ENCODE measurements around the gene ZPBP2.
"Not testable (repeated sequence)": the region's sequence is repeated elsewhere in the genome, so short reads cannot be mapped to it uniquely, and the experiment has no call there.

Gene ZPBP2, protein sequence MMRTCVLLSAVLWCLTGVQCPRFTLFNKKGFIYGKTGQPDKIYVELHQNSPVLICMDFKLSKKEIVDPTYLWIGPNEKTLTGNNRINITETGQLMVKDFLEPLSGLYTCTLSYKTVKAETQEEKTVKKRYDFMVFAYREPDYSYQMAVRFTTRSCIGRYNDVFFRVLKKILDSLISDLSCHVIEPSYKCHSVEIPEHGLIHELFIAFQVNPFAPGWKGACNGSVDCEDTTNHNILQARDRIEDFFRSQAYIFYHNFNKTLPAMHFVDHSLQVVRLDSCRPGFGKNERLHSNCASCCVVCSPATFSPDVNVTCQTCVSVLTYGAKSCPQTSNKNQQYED

DNA sequence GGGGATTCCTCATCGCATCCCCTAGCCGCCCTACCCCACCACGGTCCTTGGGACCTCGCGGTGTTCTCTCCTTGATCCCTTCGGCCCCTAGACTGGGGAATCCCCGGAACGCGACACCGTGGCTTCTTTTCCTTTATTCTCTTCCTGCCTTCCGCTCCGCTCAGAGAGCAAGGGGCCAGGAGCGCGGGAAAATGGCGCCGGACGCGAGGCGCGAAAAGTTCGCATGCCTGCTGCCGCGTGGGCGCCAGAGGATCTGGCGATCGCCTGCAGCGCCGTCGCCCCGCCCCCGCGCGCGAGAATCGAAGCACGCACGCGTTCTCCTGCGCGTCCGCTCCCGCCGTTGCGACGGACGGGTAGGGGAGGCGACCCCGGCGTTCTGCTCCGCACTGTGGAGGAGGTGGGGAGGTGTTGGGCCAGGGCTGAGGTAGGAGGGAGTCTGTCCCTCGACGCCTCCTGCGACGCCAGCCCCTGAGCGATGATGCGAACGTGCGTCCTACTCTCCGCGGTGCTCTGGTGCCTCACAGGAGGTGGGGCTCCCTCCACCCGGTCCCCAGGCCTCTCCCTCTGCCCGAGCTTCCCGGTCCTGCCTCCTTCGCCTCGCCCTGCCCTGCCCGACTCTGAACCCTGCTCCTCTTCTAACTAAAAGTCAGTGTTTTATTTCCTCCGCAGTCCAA is at the start of gene ZPBP2:
Gene ZPBP2 (plus strand): TSS at position 323 of the 674 bp plus-strand sequence. CDS start 153 bp downstream, at position 476.
- no peak for FAIRE-seq

DNA sequence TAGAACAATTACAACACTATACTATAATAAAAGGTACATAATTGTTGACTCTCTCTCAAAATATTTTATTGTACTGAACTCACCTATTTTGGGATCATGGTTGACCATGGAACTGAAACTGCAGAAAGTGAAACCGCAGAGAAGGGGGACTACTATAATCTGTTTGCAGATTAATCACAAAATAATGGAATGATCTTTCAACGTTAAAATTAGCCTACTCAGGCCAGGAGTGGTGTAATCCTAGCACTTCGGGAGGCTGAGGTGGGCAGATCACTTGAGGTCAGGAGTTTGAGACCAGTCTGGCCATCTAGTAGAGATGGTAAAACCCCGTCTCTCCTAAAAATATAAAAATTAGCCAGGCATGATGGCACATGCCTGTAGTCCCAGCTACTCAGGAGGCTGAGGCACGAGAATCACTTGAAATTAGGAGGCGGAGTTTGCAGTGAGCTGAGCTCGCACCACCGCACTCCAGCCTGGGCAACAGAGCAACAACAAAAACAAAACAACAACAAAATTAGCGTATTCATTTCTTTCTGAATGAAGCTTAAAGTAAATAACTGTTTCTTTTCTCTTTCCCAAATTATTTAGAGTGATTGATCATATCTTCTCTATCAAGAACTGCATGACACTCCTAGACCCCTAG is 49.5 kb upstream of the ZPBP2 start:
- FAIRE-seq: no peak

DNA sequence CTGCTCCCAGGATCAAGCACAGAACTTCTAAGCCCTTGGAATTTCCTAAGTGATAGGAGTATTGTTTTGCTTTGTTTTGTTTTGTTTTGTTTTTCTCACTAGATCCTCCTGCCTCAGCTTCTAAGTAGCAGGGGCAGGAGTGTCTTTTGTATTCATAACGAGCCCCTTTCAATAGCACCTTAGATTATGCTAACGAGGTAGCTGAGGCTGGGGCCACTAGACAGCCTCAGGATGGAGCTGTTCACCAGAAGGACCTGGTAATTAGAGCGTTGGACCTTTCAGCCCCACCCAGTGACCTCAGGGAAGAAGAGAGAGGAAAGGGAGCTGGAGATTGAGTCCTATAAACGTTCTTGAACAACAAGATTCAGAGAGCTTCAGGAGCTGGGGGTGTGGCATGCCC is 47.5 kb upstream of the ZPBP2 start:
- no peak for FAIRE-seq

DNA sequence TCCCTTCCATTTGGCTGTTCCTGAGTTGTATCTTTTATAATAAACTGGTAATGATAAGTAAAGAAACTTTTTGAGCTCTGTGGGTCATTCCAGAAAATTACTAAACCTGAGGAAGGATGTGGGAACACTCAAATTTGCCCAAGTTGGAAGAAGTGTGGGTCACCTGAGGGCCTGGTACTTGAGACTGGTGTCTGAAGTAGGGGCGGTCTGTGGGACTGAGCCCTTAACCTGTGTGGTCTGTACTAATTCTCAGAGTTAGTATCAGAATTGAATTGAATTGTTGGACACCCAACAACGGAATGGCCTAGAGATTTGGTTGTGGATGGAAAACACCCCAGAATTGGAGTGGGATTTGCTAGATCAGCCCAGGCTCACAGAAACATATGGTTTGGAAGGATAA is 47.0 kb upstream of the ZPBP2 start:
- FAIRE-seq: no peak

DNA sequence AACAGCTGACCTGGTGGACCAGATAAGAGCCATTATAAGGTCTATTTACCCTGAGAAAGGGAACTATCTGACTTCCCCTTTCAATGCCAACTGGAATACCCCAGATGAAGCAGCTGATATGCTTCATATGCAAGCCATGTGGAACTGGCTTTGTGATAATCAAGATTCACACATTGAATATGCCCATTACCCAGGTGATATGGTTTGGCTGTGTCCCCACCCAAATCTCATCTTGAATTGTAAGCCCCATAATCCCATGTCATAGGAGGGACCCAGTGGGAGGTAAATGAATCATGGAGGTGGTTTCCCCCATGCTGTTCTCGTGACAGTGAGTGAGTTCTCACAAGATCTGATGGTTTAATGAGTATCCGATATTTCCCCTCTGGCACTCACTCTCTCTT is 46.0 kb upstream of the ZPBP2 start:
- no peak for FAIRE-seq

DNA sequence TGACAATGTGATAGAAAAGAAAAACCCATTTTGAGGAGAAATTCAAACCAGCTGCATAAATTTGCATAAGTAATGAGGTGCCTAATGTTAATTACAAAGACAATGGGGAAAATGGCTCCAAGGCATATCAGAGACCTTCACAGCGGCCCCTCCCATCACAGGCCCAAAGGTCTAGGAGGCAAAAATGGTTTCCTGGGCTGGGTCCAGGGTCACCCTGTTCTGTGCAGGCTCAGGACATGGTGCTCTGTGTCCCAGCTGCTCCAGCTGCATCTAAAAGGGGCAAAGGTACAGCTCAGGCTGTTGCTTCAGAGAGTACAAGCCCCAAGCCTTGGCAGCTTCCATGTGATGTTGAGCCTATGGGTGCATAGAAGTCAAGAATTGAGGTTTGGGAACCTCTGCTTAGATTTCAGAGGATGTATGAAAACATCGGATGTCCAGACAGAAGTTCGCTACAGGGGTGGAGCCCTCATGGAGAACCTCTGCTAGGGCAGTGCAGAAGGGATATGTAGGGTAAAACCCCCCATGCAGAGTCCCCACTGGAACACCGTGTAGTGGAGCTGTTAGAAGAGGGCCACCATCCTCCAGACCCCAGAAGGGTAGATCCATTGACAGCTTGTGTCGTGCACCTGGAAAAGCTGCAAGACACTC is 44.5 kb upstream of the ZPBP2 start:
- FAIRE-seq: no peak

DNA sequence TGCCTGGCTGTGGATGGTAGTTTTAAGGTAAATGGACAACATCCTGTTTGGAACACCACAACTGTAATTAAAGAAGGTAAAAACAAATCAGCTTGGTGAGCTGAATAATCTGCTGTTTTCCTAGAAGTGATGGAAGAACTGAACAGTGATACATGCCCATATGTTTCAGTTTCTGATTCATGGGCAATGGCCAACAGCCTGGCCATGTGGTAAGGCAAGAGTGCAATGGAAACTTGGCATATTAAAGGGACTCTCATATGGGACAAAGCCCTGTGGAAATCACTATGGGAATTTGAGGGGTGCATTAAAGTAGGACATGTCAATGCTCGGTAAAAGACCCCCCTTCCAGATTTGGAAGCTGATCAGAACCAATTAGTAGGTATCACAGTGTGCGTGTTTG is 41.7 kb upstream of the ZPBP2 start:
- FAIRE-seq: no peak

DNA sequence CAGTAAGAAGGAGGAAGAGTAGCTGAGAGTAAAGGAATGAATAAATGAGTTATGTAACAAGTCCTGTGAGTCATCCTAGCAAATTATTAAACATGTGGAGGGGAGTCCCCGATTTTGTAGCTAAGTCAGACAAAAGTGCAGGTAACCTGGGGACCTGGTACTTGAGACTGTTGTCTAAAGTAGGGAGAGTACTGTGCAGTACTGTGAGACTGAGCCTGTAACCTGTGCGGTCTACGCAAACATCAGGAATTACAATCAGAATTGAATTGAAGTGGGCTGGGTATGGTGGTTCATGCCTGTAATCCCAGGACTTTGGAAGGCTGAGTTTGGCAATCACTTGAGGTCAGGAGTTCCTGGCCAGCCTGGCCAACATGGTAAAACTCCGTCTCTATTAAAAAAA is 39.6 kb upstream of the ZPBP2 start:
- FAIRE-seq: no peak

DNA sequence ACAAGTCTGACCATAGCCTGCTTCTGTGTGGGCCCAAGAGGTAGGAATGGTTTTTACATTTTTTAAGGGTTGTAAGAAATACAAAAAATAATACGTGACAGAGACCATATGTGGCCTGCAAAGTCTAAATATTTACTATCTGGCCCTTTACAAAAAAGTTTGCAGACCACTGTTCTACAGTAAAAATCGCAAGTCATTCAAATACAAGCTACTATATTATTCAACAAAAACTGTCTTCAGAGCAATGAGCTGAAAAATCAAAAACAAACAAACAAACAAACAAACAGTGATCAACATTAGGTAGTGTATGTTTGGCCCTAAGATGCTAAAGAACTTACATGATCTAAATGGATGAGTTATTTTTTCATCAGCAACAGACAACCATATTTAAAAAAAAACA is 36.4 kb upstream of the ZPBP2 start:
- FAIRE-seq: no peak

DNA sequence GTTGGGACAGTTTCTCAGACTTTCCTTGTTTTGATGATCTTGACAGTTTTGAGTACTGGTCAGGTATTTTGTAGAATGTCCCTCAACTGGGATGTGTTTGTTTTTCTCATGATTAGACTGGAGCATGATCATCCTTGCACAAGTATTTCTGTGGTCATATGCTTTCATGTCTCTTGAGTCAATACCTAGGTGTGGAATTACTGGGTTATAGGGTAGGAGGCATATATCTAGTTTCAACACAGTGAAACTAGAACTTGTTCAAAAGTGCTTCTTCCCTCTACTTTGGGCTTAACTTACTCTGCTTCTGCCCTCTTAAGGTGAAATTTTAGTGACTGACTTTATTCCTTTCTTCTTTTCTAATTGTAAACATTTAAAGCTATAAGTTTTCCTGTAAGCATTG is 34.0 kb upstream of the ZPBP2 start:
- FAIRE-seq: no peak

DNA sequence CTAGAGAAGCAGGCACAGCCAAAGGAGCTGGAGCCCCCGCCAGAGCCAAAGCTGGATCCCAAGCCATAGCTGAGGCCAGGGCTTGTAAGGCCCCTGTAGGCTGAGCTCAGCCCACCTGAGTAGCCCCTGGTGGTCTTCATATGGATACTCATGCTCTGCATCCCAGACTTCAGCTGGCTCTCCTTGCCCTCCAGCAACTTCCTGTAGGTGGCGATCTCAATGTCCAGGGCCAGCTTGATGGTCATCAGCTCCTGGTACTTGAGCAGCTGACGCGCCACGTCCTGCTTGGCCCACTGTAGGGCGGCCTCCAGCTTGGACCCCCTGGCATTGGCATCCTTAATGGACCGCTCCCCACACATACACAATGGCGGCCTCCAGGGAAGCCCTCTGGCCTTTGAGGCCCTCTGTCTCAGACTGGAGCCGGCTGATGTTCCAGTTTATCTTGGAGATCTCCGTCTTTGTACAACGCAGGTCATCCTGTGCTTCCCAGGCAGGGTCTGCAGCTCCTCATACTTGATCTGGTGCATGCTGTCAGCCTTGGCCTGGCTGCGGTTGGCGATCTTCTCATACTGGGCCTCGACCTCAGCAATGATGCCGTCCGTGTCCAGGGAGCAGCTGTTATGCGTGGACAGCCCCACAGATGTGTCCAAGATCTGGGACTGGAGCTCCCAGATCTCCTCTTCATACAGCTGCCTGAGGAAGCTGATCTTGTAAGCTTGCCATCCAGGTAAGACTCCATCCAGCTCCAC is 32.8 kb upstream of the ZPBP2 start:
- no peak for FAIRE-seq

DNA sequence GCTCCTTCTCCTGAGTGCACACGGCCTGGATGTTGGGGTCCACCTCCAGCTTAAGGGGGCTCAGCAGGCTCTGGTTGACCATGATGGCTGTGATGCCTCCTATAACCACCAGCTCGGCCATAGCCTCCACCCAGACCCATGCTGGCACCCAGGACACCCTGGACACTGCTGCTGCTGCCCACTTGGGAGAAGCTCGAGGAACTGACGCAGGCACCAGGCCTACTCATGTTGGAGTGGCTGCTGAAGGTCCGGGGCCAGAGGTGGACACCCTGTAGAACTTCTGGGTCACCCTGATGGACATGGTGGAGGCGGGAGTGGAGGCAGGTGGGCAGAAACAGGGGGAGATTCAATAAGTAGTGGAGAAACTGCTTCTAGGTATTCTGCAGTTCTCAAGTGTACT is 31.9 kb upstream of the ZPBP2 start:
- no peak for FAIRE-seq

DNA sequence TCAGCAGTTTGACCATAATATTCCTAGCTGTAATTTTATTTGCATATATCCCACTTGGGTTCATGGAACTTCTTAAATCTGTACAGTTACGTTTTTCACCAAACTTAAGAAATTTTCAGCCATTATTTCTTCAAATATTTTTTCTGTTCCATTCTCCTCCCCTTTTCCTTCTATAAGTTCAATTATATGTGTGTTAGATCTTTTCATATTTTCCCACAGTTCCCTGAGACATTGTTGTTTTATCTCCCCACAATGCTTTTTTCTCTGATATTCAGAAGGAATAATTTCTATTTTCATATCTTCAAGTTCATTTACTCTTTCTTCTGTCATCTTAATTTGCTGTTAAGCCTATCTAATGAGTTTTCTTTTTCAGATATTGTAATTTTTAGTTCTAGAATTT is 29.9 kb upstream of the ZPBP2 start:
- FAIRE-seq: no peak

DNA sequence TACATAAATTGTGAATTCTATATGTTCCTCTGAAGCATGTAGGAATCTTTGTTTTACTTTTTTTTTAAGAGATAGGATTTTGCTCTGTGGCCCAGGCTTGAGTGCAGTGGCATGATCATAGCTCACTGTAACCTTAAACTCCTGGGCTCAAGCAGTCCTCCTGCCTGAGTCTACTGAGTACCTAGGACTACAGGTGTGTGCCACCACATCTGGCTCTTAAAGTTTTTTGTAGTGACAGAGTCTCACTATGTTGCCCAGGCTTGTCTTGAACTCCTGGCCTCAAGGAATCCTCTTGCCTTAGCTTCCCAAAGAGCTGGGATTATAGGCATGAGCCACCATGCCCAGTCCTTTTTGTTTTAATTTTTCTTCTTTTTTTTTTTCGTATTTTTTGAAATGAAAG is 29.2 kb upstream of the ZPBP2 start:
- FAIRE-seq: no peak

DNA sequence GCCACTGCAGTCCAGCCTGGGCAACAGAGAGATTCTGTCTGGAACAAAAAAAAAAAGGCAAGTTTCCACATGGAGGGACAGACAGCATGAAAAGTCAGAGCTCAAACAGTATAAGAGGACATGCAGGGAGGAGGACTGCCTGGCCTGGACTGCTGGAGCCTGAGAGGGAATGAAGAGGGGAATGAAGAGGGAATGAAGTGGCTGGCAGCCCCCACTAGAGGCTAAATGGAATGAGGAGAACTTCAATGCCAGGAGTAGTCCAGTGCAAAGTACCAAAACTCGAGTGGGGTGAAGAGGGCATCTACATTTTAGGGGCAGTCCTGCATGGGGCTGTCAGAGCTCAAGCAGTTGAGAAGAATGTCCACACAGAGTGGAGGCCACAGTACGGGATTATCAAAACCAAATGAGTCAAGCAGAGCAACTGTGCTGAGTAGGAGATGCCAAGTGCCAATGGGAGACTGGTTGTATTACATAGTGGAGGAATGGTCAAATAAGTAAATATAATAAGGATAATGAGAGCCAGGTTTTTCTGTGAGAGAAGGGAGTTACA is 26.8 kb upstream of the ZPBP2 start:
- no peak for FAIRE-seq

DNA sequence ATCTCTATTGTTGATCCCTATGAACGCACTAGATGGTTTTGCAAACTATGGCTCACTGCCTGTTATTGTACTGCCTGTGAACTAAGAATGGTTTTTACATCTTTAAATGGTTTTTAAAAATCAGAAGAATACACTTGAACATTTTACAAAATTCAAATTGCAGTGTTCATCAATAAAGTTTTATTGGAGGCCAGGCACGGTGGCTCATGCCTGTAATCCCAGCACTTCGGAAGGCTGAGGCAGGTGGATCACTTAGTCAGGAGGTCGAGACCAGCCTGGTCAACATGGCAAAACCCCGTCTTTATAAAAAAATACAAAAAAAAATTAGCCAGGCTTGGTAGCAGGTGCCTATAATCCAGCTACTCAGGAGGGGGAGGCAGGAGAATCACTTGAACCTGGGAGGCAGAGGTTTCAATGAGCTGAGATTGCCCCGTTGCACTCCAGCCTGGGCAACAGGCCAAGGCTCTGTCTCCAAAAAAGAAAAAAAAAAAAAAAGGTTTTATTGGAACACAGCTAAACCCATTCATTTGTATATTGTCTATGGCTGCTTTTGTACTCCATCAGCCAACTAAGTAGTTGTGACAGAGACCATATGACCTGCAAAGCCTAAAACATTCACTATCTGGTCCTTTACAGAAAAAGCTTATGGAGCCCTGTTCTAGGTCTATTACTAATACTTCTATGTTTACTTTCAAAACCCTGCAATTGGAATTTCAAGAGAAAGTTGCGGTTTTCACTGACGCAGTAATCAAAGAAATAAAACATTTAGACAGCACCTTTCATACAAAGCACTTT is 22.8 kb upstream of the ZPBP2 start:
- no peak for FAIRE-seq

DNA sequence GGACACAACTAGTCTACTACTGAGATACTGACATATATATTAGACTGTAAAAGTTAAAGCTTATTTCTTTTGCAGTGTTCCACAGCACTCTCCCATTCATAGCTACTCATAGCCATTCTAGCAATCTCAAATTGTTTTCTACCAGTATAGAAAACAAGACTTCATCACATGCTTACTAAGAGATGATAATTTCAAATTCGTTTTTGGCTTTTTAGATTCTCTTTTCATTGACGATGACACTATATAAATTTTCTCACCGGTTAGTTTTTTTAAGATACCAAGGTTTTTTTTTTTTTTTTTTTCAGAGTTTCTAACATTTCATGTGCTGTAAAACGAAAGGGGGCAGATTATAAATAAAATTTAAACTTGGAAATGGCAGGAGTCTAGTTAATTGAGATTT is 21.8 kb upstream of the ZPBP2 start:
- no peak for FAIRE-seq

DNA sequence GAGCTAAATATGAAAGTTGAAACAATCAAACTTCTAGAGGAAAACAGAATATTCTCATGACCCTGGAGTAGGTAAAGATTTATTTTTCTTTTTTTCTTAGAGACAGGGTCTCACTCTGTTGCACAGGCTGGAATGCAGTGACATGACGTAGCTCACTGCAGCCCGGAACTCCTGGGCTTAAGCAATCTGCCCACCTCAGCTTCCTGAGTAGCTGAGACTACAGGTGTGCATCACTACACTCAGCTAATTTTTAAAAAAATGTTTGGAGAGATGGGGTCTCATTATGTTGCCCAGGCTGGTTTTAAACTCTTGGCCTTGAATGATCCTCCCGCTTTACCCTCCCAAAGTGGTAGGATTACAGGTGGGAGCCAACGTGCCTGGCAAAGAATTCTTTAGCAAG is 19.4 kb upstream of the ZPBP2 start:
- no peak for FAIRE-seq

DNA sequence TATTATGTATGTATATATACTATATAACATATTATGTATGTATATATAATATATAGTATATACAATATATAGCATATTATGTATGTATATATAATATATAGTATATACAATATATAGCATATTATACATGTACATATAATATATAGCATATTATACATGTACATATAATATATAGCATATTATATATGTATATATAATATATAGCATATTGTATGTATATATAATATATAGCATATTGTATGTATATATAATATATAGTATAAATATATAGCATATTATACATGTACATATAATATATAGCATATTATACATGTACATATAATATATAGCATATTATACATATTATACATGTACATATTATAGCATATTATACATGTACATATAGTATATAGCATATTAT is 17.8 kb upstream of the ZPBP2 start:
- not testable (repeated sequence) for FAIRE-seq

DNA sequence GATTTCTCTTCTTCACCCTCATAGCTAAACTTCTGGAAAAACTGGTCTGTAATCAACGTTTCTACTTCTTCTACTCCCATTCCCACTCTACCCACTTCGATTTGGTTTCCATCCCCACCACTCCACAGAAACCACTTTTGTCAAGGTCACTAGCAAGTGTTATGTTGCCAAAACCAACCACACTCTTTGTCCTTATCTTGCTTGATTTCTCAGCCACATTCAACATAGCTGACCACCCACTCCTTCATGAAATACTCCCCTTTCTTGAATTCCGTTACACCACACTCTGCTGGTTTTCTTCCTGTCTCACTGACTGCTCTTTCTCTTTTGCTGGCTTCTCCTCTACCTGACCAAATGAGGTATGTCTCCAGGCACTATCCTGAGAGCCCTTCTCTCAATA is 15.8 kb upstream of the ZPBP2 start:
- no peak for FAIRE-seq

DNA sequence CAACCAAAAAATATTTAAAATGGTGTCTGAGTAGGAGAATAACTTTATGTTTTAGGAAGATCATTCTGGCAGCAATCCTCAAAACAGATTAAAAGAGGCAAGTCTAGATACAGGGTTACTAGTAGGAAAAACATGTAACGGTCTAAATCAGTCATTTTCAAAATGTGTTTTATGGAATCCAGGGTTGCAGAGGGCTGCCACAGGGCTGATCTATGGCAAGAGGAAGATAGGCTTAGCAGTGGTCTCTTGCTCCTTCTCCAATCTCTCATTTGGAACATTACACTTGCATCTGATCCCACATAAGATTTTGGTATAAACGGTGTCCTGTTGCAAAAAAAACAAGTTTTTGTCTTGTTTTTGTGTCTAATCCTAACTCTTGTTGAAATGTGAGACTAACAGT is 13.1 kb upstream of the ZPBP2 start:
- no peak for FAIRE-seq

Measured in islet of Langerhans (tissue), 1 donor.